ENCODE data around the gene ADIG.

Gene ADIG

DNA sequence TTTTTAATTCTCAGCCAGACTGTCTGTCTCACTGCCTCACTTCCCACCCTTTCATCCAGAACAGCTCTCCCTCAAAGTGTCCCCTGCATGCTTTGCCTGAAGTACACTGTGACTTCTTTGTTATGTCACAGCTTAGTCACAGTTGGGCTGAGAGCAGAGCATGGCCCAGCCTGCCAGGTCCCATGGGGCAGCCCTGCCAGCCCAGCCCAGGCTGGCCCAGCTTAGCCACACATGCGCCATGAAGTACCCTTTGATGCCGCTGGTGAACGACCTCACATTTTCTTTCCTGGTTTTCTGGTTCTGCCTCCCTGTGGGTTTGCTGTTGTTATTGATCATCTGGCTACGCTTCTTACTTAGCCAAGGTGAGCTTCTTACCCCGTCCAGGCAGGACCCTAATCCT, at the start of gene ADIG:
ADIG (plus strand) TSS at position 185 of the 400 bp plus-strand sequence; CDS start at position 239, 54 bp downstream.
- DNase-seq, result no peak

DNA sequence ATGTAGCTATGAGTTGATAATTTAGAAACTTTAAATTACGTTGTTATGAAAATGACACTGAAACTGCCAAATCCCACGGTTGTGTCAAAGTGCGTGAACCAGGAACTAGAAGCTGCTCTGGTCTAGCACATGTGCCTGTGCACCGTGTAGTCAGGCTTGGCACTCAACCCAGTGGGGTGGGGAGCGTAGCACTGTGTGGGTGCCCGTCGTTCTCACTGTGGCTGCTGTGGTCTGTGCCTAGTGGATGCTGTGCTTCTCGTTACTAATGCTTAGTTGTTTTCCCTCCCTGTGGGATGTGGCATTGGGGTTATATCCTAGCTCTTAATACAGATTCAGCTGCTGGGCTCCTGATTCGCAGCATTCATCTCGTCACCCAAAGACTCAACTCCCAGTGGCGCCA, 46.2 kb upstream of the ADIG start:
- DNase-seq, result no peak

DNA sequence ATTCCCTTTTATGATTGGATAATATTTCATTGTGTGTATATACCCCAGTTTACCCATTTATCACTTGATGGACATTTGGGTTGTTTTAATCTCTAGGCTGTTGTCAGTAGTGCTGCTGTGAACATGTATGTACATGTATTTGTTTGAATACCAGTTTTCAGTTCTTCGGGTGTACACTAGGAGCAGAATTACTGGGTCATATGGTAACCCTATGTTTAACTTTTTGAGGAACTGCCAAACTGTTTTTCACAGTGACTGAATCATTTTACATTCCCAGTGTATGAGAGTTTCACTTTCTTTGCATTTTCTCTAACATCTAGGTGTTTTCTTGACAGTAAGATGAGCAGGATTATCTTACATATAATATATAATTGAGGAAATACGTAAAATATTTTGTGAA, 44.7 kb upstream of the ADIG start:
- DNase-seq, result no peak

DNA sequence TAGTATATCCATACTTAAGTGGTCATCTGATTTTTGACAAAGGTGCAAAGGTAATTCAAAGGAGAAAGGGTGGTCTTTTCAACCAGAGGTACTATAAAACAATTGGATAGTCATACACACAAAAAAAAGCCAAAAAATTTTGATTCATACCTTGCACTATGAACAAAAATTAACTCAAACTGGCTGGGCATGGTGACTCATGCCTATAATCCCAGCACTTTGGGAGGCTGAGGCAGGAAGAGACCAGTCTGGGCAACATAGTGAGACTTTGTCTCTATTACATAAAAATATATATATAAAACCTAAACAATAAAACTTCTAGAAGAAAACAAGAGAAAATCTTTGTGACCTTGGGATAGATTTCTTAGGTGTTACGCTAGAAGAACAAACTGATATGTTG, 43.8 kb upstream of the ADIG start:
- DNase-seq, result no peak

DNA sequence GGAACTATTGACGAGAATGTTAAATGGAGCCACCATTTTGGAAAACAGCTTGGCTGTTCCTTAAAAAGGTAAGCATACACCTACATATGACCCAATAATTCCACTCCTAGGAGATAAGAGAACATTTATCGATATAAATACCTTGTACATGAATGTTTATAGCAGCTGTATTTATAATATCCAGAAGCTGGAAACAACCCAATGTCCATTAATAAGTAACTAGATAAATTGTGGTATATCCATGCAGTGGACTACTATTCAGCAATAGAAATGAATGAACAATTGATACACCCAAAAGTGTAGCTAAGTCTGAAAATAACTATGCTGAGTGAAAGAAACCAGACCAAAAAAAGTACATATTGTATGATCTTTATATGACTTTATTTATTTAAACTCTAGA, 42.2 kb upstream of the ADIG start:
- DNase-seq, result no peak

DNA sequence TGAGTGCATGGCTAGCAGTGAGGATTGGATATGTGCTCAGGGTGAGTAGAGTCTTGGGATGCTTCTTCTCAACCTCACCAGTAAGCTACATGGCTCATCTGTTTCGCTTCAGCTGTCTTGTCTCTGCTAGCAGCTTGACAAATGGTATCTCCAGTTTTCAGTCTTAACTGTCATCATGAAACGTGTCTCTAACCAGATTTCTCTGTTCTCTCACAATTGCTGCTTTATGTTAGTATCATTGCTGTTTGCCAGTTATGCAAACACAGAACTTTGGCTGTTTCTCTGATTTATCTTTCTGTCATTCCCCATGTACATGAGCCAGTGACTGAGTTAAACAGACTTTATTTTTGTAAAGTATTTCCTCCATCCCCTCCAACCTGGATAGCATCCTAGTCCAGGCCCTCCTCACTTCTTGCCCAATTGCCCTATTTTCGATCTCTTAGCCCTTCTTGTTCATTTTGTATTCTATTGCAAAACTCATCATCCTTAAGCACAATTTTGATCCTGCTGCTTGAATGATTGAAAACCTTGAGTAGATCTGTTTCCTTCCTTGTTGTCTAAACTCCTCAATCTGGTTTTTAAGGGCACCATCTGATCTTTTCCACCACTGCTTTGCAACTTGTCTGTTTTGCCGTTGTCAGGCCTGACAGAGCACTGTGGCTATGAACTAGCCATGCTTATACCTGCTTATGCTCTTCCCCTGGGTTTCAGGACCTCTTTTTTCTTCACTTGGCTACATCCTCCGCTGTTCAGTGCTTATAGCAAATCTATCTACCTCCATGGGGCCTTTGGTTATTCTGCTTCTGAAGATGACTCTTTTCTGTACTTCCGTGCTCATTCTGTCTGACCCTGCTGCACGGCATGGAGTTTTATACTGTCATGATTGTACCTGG, 37.7 kb upstream of the ADIG start:
- no peak for DNase-seq

DNA sequence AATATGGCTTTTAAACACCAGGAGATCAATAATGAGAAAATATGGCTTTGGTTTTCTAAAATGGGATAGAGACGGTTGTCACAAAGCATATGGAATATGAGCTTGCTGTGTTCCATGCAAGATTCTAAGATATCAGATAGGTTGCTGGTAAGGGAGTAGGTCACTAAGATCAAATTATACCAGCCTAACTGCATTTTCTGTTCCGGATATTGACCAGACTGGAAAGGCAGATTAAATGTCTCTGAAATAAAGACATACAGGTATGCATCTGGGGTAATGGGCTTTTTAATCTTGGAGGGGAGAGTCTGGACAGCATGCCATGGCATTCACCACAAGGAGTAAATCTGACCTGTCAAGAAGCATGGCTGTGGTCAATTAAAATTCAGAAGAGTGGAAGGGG, 35.2 kb upstream of the ADIG start:
- DNase-seq, result no peak

DNA sequence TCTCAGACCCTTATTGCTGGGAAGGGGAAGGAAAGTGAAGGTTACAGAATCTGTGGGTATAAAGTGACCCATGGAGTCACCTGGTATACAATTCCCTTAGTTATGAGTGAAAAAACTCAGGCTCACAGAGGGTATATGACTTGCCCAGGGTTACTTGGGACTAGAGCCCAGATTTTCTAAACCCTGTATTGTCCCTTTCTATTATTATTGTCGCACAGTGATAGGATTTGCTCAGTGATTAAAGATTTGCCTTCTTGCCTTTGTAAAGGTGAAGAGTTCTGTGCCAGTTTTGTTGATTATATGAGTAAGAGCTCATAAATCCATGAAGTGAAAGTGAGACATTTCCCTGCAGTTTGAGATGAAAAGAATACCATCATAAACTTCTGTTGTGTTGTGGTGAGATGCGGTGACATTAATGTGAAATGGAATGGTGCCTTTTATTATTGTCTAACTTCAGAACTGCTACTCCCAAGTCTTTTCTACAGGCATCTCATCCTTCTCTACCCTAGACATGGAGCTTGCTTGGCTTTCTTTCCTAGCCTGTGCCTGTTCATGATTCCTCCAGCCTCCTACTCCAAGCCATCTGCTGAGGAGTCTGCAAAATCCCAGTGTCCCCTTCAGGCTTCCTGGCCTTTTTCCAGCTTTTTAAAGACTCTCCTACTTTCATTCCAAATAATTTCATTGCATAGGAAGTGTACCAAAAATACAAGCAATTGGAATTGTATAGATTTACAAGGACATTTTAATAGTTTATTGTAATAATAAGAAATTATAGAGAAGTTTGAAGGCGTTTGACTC, 33.5 kb upstream of the ADIG start:
- DNase-seq, result no peak

DNA sequence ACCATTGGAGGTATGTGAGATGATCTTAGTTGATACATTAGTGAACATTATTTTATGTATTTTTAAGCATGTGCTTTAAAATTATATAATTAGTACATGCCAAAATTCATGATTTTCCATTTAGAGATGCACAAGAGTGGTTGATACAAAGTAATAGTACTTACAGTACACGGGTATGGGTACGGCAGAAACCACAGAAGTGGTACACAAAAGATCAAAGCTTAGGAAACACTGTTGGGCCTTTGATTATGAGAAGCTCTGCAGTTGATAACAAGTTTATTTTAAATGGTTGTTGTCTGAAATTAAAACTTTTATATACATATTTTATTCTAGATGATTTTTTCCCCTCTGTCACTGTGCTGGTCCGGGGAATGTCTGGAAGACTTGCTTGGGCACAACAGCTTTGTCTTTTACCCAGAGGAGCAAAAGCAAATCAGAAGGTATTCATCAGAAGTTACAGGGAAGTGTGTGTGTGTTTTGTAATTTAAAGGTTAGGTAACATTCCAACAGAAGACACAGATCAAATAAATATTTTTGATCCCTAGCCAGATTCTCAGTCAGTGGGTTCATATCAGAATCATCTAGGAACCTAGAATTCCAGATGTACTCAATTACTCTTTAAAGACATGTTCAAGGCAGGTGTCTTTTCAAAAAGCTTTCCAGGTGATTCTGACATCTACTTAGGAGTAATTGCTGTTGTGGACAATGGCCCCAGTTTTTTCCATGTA, 32.5 kb upstream of the ADIG start:
- DNase-seq, result no peak

DNA sequence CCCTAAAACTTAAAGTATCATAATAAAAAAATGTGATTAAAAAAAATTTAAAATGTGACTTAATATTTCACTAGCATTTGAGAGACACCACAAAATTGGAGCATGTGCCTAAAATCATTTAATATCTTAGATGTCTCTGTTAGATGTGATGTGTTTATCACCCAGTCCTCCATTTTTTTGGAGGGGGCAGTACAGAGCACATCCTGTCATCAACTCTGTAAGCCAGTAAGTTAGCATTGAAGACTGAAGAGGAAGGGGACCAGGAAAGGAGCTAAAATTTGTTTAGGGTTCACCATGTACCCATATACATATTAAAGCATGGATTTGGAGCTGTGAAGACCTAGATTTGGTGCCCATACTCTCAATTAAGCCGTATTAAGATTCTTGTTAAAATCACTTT, 30.7 kb upstream of the ADIG start:
- DNase-seq, result no peak

DNA sequence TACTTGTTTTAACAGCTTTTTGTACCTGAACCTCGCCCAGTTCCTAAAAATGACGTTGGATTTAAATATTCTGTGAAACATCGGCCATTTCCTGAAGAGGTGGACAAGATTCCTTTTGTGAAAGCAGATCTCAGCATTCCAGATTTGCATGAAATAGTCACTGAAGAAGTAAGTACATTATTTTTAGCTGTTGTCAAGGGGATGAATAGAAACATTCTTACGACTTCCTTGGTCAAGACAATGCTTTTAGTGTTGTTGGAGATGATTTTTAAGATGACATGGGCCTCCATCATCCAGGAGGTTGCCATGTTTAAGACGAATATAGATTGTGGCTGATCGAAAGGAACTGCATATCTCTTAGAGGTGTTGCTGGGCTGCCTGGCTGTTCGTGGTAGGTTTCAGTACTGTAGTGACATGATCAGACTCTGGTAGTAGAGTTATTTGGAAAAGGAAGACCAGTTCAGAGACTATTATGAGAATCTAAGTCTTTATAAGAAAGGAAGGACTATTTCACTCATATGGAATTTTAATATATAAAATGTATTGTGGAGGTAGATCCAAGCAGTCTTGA, 29.9 kb upstream of the ADIG start:
- DNase-seq, result no peak

DNA sequence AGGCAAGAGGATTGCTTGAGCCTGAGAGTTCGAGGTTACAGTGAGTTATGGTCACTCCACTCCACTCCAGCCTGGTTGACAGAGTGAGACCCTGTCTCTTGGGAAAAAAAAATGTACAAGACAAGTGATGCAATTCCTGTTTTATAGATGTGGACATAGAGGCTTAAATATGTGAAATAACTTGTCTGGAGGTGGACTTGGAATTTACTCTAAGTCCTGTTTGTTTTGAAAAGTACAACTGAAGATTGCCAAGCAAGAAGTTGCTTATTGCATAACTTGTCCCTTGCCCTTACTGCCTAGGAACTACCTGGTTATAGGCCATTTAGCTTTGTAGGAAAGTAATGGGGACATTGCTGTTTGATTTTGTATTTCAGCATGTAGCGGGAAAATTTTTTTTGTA, 26.0 kb upstream of the ADIG start:
- DNase-seq, result no peak

DNA sequence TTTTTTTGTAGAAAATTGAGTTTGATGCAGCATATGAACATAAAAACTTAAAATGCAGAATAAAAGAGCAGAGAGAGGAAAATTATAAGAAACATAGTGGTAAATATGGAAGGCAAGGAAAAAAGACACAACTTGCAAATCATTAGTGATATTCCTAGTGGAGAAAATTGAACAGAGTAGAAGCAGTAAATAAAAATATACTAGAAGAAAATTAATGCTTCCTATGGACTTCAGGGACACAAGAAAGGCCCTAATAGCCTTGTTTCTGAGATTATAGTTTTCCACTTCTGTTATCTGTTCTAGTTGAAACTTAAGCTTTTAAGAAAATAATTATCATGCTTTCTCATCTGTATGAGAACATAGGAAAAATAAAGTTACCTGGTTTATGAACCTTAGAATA, 25.6 kb upstream of the ADIG start:
- no peak for DNase-seq

DNA sequence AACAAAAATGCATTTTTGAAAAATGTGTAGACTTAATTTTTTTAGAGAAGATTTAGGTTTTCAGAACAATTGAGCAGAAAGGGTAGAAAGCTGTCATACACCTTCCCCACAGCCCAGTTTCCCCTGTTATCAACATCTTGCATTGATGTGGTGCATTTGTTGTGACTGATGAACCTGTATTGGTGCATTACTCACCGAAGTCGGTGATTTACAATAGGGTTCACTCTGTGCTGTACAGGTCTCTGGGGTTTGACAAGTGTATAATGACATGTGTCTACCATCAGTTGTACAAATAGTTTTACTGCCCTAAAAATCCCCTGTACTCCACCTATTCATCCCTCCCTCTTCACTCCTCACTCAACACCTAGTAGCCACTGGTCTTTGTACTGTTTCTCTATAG, 23.8 kb upstream of the ADIG start:
- no peak for DNase-seq

DNA sequence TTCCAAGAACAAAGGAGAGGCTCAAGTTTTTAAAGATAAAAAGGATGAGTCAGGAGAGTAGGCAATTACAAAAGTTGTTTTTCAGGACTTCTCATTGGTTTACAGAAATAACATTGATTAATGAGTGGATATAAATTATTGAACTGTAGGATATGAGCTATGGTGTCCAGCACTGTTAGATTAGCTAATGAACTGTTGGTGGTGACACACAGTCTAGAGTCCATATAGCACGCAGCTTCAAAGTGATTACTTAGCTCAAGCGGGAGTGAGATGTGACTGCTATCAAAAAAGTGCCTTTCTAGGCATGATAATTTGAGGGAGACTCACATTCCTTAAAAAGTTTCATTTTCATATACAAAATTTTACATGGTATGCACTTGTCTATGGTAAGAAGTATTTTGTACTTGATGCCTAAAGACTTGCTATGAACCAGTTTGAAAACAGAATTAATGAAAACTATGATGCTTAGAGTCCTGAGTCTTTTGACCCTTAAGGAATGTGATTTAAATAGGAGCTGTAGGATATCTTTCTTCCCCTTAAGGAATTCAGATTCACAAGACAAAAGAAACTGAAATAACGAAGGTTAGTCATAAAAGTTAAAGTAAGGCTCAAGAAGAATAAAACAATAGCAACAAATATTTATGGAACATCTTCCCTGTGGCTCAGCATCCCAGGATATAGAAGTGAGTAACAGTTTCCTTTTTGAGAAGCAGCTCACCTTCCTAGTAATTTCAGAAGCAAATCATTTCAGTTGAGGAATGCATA, 22.2 kb upstream of the ADIG start:
- no peak for DNase-seq

DNA sequence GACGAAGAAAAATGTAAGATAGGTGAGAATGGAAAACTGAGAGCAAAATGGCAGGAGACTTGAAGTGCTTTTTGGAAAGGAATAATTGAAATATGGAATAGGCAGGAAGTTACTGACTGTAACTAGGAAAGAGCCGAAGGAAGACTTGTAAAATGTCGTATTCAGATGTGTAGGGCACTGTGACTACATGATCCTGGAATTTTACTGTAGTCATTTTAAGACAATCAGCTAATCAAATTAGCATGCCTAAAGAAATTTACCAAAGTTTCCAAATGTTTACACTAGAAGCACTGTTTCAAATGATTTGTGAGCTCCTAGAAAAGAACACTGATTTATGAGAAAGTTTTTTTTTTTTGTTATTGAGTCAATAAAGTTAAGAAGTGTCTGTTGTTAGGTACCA, 21.2 kb upstream of the ADIG start:
- no peak for DNase-seq

DNA sequence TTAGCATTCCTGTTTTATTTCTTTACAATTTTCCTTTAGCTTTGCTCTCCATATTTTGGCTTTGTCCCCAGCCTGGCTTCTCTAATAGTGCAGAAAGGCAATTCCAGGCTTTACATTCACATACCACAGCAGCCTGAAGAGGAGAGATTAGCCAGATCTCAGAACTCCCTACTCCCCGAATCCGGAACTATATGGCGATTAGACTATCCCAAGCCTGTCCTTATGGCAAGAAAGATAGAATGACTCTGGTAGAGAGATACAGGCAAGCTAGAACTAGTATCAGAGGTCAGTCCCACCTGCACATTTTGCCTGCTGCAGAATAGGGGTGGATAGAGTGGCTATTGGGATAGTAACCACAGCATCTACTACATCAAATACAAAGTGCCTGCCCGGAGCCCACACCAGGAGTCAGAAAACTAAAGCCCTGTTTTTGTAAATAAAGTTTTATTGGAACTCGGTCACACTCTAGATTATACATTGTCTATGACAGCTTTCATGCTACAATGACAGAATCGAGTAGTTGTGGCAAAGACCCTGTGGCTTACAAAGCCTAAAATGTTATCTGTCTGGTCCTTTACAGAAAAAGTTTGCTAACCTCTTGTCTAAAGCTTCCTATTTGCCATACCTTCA, 17.1 kb upstream of the ADIG start:
- no peak for DNase-seq

DNA sequence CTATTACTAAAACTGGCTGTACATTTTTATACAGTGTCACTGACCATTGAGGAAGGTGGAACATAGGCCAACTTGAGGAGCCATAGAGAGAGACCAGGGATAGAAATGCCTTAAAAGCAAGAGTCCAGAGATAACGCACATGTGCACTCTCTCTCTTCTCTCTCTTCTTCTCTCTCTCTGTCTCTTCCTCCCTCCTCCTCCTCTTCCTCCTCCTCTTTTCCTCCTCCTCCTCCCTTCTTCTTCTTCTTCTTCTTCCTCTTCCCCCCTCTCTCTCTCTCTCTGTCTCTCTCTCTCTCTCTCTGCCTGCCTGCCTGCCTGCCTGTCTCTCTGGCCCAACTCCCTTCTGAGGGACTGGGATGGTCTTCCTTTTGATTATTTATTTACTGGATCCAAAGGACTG, 16.3 kb upstream of the ADIG start:
- DNase-seq, result no peak

DNA sequence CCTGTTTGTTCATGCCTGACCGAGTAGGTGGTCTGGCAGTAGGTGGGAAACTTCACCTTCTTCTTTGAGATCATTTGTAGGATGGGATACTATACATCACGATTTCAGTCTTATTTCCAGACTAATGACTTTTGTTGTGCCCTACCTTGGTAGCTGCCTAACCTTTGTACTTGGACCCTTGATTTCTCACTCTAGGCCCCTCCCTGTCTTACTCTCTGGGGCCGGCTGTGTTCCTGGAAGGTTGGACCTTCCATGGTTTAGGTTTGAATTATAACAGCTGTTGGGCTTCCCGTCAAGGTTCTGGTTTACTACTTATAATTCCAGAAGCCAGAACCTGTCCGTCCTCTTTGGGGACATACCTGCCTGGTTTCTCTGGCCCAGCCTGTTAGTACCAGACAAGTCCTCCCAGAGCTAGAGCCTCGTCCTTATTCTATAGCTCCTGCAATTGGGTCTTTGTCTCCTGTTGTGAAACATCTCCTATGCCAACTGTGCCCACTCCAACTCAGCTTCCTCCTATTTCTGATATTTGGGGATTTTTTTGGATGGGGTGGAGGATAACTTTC, 14.9 kb upstream of the ADIG start:
- DNase-seq, result no peak

DNA sequence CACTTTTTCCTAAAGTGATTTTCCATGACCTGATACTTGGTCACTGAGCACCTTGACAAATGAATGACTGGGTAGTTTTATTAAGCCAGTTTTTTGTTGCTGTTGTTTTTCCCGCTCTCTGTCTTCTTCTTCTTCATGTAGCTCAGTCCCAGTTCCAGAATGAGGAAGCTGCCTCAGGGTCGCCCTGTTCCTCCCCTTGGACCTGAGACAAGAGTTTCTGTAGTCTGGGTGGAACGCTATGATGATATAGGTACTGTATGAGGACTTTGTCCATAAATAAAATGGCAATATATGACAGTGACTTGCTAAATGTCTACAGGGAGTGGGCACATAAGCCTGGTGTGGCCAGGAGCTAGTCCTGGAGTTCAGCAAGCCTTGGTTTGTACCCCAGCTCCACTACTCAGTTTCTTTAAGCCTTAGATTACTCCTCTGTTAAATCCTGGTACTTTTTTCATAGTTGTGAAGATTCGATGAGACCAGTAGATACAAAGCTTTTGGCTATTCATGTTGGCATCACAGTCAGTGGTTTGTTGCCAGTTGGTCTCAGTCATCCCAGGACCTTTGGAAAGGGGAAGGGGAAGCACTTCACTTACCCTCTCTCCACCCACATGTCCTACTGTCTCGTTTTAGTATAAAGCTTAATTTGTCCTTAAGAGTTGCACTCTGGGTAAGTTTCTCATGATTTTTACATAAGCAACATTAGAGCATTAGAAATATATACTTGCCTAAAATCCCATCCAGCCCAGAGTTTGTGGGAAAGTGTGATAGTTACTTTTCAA, 11.1 kb upstream of the ADIG start:
- DNase-seq, result no peak

DNA sequence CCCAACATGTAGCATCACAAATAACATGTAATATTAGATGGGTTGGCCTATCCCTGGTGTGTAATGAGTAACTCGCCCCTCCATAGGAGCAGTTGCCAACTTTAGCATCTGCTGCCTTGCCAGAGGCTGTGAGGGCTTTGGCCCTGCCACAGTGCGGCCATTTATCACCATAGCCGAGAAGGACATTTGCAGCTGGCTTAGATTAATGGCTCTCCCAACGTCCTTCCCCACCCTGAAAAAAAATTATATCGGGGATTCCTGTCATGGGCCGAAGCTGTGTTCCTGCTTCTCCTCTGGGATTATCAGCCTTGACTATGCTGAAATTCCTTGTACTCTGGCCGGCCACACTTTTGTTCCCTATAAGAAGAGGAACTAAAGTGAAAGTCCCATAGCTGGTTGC, 7.6 kb upstream of the ADIG start:
- DNase-seq, result no peak

Data from activated T-cell treated with anti-CD3 and anti-CD28 coated beads for 4 hours (primary cell).